ENCODE measurements around the gene KANK4. TPM values are rescaled to one million over a fixed set of nuclear protein-coding genes. Genes with fewer than 3 reads are reported as not detected.

KANK4 gene
- total and polyA plus RNA-seq, 2 of the 8 experiments (the other 6 are each of a cell fraction or from before 2014, with no cell fraction given): 0.22 to 0.26 TPM

DNA sequence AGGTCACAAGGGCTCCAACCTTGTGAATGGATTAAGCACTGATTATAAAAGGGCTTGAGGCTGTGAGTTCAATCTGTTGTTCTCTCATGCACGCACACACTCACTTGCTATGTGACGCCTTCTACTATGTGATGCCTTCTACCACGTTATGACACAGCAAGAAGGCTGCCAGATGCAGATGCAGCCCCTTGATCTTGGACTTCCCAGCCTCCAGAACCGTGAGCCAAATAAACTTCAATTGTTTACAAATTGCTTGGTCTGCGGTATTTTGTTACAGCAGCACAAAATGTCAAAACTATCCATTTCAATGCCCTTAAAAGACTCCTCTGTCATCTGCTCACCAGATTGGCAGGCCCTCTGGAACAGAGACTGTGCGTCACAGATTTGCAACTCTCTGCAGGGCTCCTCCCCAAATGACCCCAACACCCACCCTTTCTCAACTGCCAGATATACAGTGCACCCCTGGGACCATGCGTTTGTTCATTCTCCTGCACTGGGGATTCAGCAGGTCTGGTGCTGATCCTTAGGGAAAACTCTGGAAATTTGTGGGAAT is 47.8 kb upstream of the KANK4 start (continued):
- TF ChIP-seq GABPA (IDR thresholded peaks at IDR 0.05; ENCODE audit: borderline replicate concordance, insufficient read depth, low read length) (no peak), JUN (IDR thresholded peaks at IDR 0.05; ENCODE audit: low read depth, low read length) (no peak), GTF2F1 (IDR thresholded peaks at IDR 0.05; ENCODE audit: borderline replicate concordance, low read depth, low read length) (no peak), TBP (IDR thresholded peaks at IDR 0.05; ENCODE audit: low read depth, low read length) (no peak), CTCF (IDR thresholded peaks at IDR 0.05; ENCODE audit: control extremely low read depth in 1 of 3, insufficient read depth in 1 of 3, low read depth in 1 of 3, low read length in 3 of 3) (no peak), TCF12 (IDR thresholded peaks at IDR 0.05; ENCODE audit: low read depth, low read length) (no peak), EP300 (IDR thresholded peaks at IDR 0.05; ENCODE audit: borderline replicate concordance in 1 of 2, low read depth in 2 of 2, low read length in 2 of 2) (no peak)

Measured in H1 (cell line).